ENCODE measurements around the gene PHAX.

GRCh38 chr5:126640866-126641265, 40.1 kb downstream of the PHAX start:
- TF ChIP-seq, protein P1, sequence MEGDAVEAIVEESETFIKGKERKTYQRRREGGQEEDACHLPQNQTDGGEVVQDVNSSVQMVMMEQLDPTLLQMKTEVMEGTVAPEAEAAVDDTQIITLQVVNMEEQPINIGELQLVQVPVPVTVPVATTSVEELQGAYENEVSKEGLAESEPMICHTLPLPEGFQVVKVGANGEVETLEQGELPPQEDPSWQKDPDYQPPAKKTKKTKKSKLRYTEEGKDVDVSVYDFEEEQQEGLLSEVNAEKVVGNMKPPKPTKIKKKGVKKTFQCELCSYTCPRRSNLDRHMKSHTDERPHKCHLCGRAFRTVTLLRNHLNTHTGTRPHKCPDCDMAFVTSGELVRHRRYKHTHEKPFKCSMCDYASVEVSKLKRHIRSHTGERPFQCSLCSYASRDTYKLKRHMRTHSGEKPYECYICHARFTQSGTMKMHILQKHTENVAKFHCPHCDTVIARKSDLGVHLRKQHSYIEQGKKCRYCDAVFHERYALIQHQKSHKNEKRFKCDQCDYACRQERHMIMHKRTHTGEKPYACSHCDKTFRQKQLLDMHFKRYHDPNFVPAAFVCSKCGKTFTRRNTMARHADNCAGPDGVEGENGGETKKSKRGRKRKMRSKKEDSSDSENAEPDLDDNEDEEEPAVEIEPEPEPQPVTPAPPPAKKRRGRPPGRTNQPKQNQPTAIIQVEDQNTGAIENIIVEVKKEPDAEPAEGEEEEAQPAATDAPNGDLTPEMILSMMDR (IDR thresholded peaks at IDR 0.05): no peak
- TF ChIP-seq POLR2A (IDR thresholded peaks at IDR 0.05): no peak
- no peak for TF ChIP-seq POLR2AphosphoS5 (IDR thresholded peaks at IDR 0.05)
